Adrenal gland (tissue), 12 donors: ENCODE results near the gene LIMD2. TPM values are rescaled to one million over a fixed set of nuclear protein-coding genes. Genes with fewer than 3 reads are reported as not detected.

ENCODE experiments used
- DNase-seq, 7 donors: peaks; one replicate each; pipeline ENCODE4 v3.0.0-alpha.2; 2019 to 2020
- H3K27ac ChIP-seq, 5 donors: fragments of 200-600 bp; sonication (generic) in 4 of 5; 1 replicate in 3 of 5; 2 replicates in 2 of 5; pipeline versions ENCODE4 v1.5.1 to v1.8.0; 2016 to 2020; ENCODE audit warnings: mild to moderate bottlenecking in 1 of 5
- H3K27me3 ChIP-seq: fragments of 200-600 bp; 2 replicates; pipeline ENCODE4 v1.8.0; 2021
- H3K36me3 ChIP-seq, 2 donors: fragments of 200-600 bp; replicated peaks in 1 of 2; 1 replicate in 1 of 2; 2 replicates in 1 of 2; pipeline versions ENCODE4 v1.5.1 to v1.8.0; 2018 to 2022
- H3K4me1 ChIP-seq, 2 donors: fragments of 200-600 bp; replicated peaks in 1 of 2; 1 replicate in 1 of 2; 2 replicates in 1 of 2; pipeline versions ENCODE4 v1.5.1 to v1.8.0; 2018 to 2021
- H3K4me3 ChIP-seq, 4 donors: fragments of 200-600 bp; sonication (generic) in 3 of 4; one replicate each; pipeline ENCODE4 v1.5.1; 2016 to 2018
- H3K9me3 ChIP-seq, 3 donors: fragments of 200-600 bp; sonication (generic) in 1 of 3; replicated peaks in 1 of 3; 1 replicate in 2 of 3; 2 replicates in 1 of 3; pipeline versions ENCODE4 v1.5.1 to v1.8.0; 2016 to 2021
- POLR2A ChIP-seq, 2 donors: fragments of 450-650 bp; IDR thresholded peaks; one replicate each; pipeline ENCODE4 v1.6.1; 2017; ENCODE audit warnings: antibody characterized with exemption in 2 of 2, mild to moderate bottlenecking in 2 of 2, moderate library complexity in 1 of 2
- WGBS, 4 donors: extraction: QIAGEN DNeasy Blood & Tissue Kit in 2 of 4; methylation state at CpG; one replicate each; pipeline versions ENCODE4 v1.1.5 to v1.1.7; 2013 to 2017; 5-methylcytosine and 5-hydroxymethylcytosine counted together
- intact Hi-C, 2 donors: fragments of 100-400 bp; cut with DNase I; formaldehyde crosslinking; loops; one replicate each; pipeline versions ENCODE4 v1.14.1 to v1.15.0; 2022 to 2023
- polyA plus RNA-seq, 3 donors: library from polyadenylated mRNA; stranded (reverse); fragments of 200-250 nt in 2 of 3; fragments of 350-450 nt in 1 of 3; fragmentation: Illumina TruSeq in 1 of 3; extraction: RNeasy Lipid Tissue Mini Kit (QIAGEN cat#74804) in 1 of 3; gene quantifications; one replicate each; pipeline ENCODE4 v1.2.3, GENCODE V29; 2013 to 2014
- total RNA-seq, 9 donors: library from RNA; depleted of rRNA in 4 of 9; stranded (reverse); fragments of >200 nt in 4 of 9; fragments of 120-200 nt in 1 of 9; fragmentation: NEBNext Ultra II Directional in 1 of 9; extraction: Animal tissue kit (Norgen Biotek cat#: 25700) in 1 of 9; gene quantifications; one replicate each; pipeline versions ENCODE4 v1.1.0 to v1.2.4, GENCODE V29; 2013 to 2023
- TF ChIP-seq, protein P1 (sequence below), 6 experiments: fragments of 450-650 bp in 4 of 6; fragments of 200-600 bp in 2 of 6; sonication (generic) in 1 of 6; IDR thresholded peaks; 1 replicate in 5 of 6; 2 replicates in 1 of 6; pipeline versions ENCODE4 v1.5.1 to v1.8.0; 2016 to 2021; ENCODE audit warnings: antibody characterized with exemption in 6 of 6, mild to moderate bottlenecking in 2 of 6, moderate library complexity in 1 of 6
- donor health status: healthy with polysubstance abuse.
- donor health status: Bipolar disorder and iron deficiency.
- donor health status: DM: yes; HTN: yes; CAD: no.
- donor health status: DM: no; HTN: no; CAD: no.
- donor health status: DM: no; HTN: no; CAD: no.
- donor health status: DM: yes; HTN: yes; CAD: no.

Gene LIMD2
- total and polyA plus RNA-seq, 12 donors, result 2.5 to 76.3 (median 12.0) TPM

DNA sequence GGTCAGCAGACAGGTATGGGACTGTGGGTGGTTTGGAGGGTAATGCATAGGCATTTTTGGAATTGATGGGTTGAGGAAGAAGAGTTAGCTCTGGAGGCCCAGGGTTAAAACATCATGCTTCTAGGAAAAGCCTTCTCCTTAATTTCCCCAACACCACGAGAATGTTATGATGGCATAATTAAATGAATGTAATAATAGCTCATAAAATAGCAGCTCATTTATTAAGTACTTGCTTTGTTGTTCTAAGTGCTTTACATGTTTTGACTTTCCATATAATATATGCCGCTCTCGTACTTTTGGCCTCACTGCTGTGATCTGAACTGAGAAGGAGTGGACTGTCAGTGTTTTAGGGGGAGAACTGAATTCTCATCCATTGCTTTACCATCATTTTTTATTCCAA is 14.3 kb downstream of the LIMD2 start:
- no peak overlapping the region for H3K4me3 ChIP-seq
- no peak for DNase-seq
- no peak overlapping the region for H3K27ac ChIP-seq
- no peaks in the 10 kb centered on the region for H3K27me3 ChIP-seq
- H3K9me3 ChIP-seq, result no peaks in the 10 kb centered on the region
- H3K4me1 ChIP-seq, result peaks cover 9 to 11% of the 10 kb centered on the region in 2 donors
- H3K36me3 ChIP-seq, result peaks cover 0 to 52% of the 10 kb centered on the region in 2 donors
- no peak for TF ChIP-seq POLR2A (IDR thresholded peaks at IDR 0.05)
- TF ChIP-seq, protein P1, sequence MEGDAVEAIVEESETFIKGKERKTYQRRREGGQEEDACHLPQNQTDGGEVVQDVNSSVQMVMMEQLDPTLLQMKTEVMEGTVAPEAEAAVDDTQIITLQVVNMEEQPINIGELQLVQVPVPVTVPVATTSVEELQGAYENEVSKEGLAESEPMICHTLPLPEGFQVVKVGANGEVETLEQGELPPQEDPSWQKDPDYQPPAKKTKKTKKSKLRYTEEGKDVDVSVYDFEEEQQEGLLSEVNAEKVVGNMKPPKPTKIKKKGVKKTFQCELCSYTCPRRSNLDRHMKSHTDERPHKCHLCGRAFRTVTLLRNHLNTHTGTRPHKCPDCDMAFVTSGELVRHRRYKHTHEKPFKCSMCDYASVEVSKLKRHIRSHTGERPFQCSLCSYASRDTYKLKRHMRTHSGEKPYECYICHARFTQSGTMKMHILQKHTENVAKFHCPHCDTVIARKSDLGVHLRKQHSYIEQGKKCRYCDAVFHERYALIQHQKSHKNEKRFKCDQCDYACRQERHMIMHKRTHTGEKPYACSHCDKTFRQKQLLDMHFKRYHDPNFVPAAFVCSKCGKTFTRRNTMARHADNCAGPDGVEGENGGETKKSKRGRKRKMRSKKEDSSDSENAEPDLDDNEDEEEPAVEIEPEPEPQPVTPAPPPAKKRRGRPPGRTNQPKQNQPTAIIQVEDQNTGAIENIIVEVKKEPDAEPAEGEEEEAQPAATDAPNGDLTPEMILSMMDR (IDR thresholded peaks at IDR 0.05), result no peak
- intact Hi-C loops, result no loop called here
- WGBS, 4 donors, result 94 to 97% (median 95%) methylated on average over 3 of the region's 3 CpGs

DNA sequence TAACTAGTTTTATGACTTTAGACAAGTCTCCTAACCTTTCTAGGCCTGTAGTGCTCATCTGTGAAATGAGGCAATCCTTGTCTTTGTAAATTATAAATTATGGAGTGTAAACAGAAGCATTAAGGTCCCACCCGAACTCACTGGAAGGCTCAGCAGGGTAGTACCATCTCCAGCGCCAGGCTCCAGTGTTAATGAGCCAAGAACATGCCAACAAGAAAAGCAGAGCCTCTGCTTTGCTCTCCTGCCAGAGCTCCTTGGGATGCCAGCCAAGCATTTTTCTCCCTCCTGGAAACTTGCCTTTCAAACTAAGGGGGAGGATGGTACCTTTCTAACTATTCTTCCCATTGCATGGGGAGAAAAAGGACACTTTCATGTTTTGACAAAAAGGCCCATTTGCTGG is 14.9 kb downstream of the LIMD2 start:
- TF ChIP-seq, protein P1 (IDR thresholded peaks at IDR 0.05), result no peak
- TF ChIP-seq POLR2A (IDR thresholded peaks at IDR 0.05), result no peak
- Histone ChIP-seq H3K27ac (no peak overlapping the region), H3K36me3 (peaks cover 0 to 47% of the 10 kb centered on the region in 2 donors), H3K4me1 (peaks cover 9 to 11% of the 10 kb centered on the region in 2 donors), H3K4me3 (no peak overlapping the region), H3K27me3 (no peaks in the 10 kb centered on the region), H3K9me3 (no peaks in the 10 kb centered on the region)
- WGBS, 4 donors, result 25 to 40% (median 29%) methylated on average over 2 of the region's 2 CpGs
- DNase-seq, result peak in 5 of 7 donors; percentile 50 to 69 (median 54)
- intact Hi-C loops, result no loop called here

DNA sequence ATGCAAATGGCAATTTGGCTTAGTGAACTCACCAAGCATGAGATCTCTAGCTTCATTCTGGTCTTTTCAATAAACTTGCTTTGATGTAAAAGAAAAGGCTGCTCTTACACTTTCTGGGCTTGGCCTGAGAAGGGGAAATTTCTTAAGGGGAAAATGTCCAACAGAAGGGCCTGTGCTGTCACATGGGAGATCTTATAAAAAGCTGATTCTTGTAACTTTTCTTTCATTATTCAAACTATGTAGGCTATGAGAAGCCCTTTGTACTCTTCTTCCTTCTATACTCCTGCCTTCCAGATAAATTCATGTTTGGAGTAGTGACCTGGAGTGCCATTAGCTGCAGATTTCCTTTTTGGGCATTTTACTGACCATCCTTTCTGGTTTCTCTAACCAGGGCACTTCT is 16.9 kb downstream of the LIMD2 start:
- Histone ChIP-seq H3K4me1 (peaks cover 11 to 12% of the 10 kb centered on the region in 2 donors), H3K36me3 (peaks cover 0 to 26% of the 10 kb centered on the region in 2 donors), H3K4me3 (no peak overlapping the region), H3K9me3 (no peaks in the 10 kb centered on the region), H3K27ac (no peak overlapping the region), H3K27me3 (no peaks in the 10 kb centered on the region)
- no peak for DNase-seq
- TF ChIP-seq POLR2A (IDR thresholded peaks at IDR 0.05), result no peak
- TF ChIP-seq, protein P1 (IDR thresholded peaks at IDR 0.05), result no peak
- intact Hi-C loops, result no loop called here

DNA sequence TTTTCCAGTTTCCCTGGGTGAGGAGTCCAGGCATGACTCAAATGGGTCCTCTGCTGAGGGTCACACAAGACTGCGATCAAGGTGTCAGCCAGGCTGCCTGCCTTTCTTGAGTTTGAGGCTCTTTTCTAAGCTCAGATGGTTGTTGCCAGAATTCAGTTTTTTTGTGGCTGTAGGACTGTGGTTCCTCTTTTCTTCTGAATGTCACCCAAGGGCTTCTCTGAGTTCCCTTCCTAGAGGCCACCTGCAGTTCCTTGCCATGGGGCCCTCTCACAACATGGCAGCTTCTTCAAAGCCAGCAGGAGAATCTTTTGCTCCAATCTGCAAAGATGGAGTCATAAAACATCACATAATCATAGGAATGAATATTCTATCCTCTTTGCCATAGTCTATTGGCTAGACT is 17.5 kb downstream of the LIMD2 start:
- TF ChIP-seq, protein P1 (IDR thresholded peaks at IDR 0.05), result no peak
- no peak for TF ChIP-seq POLR2A (IDR thresholded peaks at IDR 0.05)
- 88 to 100% (median 100%) methylated on average over 1 of the region's 1 CpG for WGBS, 4 donors
- DNase-seq, result no peak
- Histone ChIP-seq H3K4me3 (no peak overlapping the region), H3K4me1 (peaks cover 11 to 18% of the 10 kb centered on the region in 2 donors), H3K36me3 (peaks cover 0 to 24% of the 10 kb centered on the region in 2 donors), H3K27me3 (no peaks in the 10 kb centered on the region), H3K27ac (no peak overlapping the region), H3K9me3 (no peaks in the 10 kb centered on the region)
- intact Hi-C loops, result no loop called here
